ENCODE data around the gene SCIN.

The SCIN gene

GRCh38 chr7:12674053-12674452 is 103.5 kb downstream of the SCIN start:
- no peak for TF ChIP-seq CTCF (IDR thresholded peaks at IDR 0.05; ENCODE audit: insufficient read depth, low read length, missing control alignments)
- no peak overlapping the region for H3K4me3 ChIP-seq (ENCODE audit: low read depth, low read length)
- CTCF ChIA-PET = interaction anchor here (2.4 kb wide), 1 partner anchor 10 kb away, joined by 13 read pairs; no protein-coding TSS in a partner anchor
- POLR2A ChIA-PET = no interaction called here
- no peak for DNase-seq (ENCODE audit: low read depth, low spot score)

GRCh38 chr7:12674861-12675260 is 104.3 kb downstream of the SCIN start:
- CTCF ChIA-PET = interaction anchor here (0.5 to 2.4 kb wide), 3 partner anchors 9 to 12 kb away, joined by 3 to 13 read pairs (median 6); no protein-coding TSS in a partner anchor
- no peak for TF ChIP-seq CTCF (IDR thresholded peaks at IDR 0.05; ENCODE audit: insufficient read depth, low read length, missing control alignments)
- POLR2A ChIA-PET = no interaction called here
- DNase-seq (ENCODE audit: low read depth, low spot score) = no peak
- no peak overlapping the region for H3K4me3 ChIP-seq (ENCODE audit: low read depth, low read length)

- TF ChIP-seq CTCF (IDR thresholded peaks at IDR 0.05; ENCODE audit: insufficient read depth, low read length, missing control alignments) = peak; percentile 2
- ChIA-PET POLR2A (no interaction called here), CTCF (interaction anchor here (0.9 to 5.2 kb wide), 8 partner anchors 9 to 578 kb away, joined by 3 to 48 read pairs (median 6); no protein-coding TSS in a partner anchor)
These were observed 113.4 kb downstream of the SCIN start for GRCh38 chr7:12683678-12684585.

GRCh38 chr7:12684733-12685132 is 114.2 kb downstream of the SCIN start:
- no peak for DNase-seq (ENCODE audit: low read depth, low spot score)
- CTCF ChIA-PET = interaction anchor here (0.9 to 5.2 kb wide), 8 partner anchors 10 to 577 kb away, joined by 3 to 48 read pairs (median 6); no protein-coding TSS in a partner anchor
- POLR2A ChIA-PET = no interaction called here
- TF ChIP-seq CTCF (IDR thresholded peaks at IDR 0.05; ENCODE audit: insufficient read depth, low read length, missing control alignments) = no peak
- no peak overlapping the region for H3K4me3 ChIP-seq (ENCODE audit: low read depth, low read length)

More at GRCh38 chr7:12683678-12684585, 113.4 kb downstream of the SCIN start:
- H3K4me3 ChIP-seq (ENCODE audit: low read depth, low read length) = no peak overlapping the region
- DNase-seq (ENCODE audit: low read depth, low spot score) = no peak

- ChIA-PET POLR2A (no interaction called here), CTCF (interaction anchor here (0.7 to 5.2 kb wide), 11 partner anchors 11 to 576 kb away, joined by 3 to 48 read pairs (median 5); no protein-coding TSS in a partner anchor)
- peak; percentile 56 for TF ChIP-seq CTCF (IDR thresholded peaks at IDR 0.05; ENCODE audit: insufficient read depth, low read length, missing control alignments)
- no peak for DNase-seq (ENCODE audit: low read depth, low spot score)
- H3K4me3 ChIP-seq (ENCODE audit: low read depth, low read length) = no peak overlapping the region
These were observed 115.0 kb downstream of the SCIN start for GRCh38 chr7:12685550-12685949.

GRCh38 chr7:12686234-12686890 is 115.8 kb downstream of the SCIN start:
- peak; percentile 36 for DNase-seq (ENCODE audit: low read depth, low spot score)
- peak overlapping the region; percentile 81 for H3K4me3 ChIP-seq (ENCODE audit: low read depth, low read length)
- peak; percentile 78 for TF ChIP-seq CTCF (IDR thresholded peaks at IDR 0.05; ENCODE audit: insufficient read depth, low read length, missing control alignments)
- CTCF ChIA-PET = interaction anchor here (0.6 to 5.2 kb wide), 39 partner anchors 9 to 575 kb away, joined by 3 to 48 read pairs (median 3); no protein-coding TSS in a partner anchor
- POLR2A ChIA-PET = no interaction called here

Data from AG04449 (cell line).